Endodermal cell (in vitro differentiated cells): ENCODE results near the gene CERS5. TPM values are rescaled to one million over a fixed set of nuclear protein-coding genes. Genes with fewer than 3 reads are reported as not detected.

ENCODE experiments used
- DNase-seq: peaks from one replicate; pipeline ENCODE4 v3.0.0-alpha.2; 2017
- H3K27ac ChIP-seq: 2 replicates; pipeline ENCODE4 v1.5.1; 2013; ENCODE audit warnings: mild to moderate bottlenecking, low read depth, low read length, moderate library complexity
- H3K27me3 ChIP-seq: 2 replicates; pipeline ENCODE4 v1.6.1; 2013; ENCODE audit warnings: mild to moderate bottlenecking, low read length, moderate library complexity; ENCODE audit not compliant: insufficient read depth, control insufficient read depth, poor library complexity, severe bottlenecking
- H3K36me3 ChIP-seq: 2 replicates; pipeline ENCODE4 v1.7.0; 2013; ENCODE audit warnings: mild to moderate bottlenecking, low read length, moderate library complexity; ENCODE audit not compliant: control insufficient read depth, insufficient read depth
- H3K4me1 ChIP-seq: one replicate; pipeline ENCODE4 v1.7.0; 2013; ENCODE audit warnings: low read length; ENCODE audit not compliant: control insufficient read depth, insufficient read depth
- H3K4me3 ChIP-seq: 2 replicates; pipeline ENCODE4 v1.5.1; 2013; ENCODE audit warnings: mild to moderate bottlenecking, low read length, moderate library complexity
- H3K9ac ChIP-seq: 2 replicates; pipeline ENCODE4 v1.6.1; 2013; ENCODE audit warnings: mild to moderate bottlenecking, low read length, moderate library complexity; ENCODE audit not compliant: poor library complexity, severe bottlenecking; ENCODE audit errors: extremely low read depth
- H3K9me3 ChIP-seq: 2 replicates; pipeline ENCODE4 v1.6.1; 2013; ENCODE audit warnings: mild to moderate bottlenecking, low read length, moderate library complexity; ENCODE audit not compliant: control insufficient read depth
- H3K27ac Mint-ChIP-seq: 2 replicates; pipeline ENCODE4 v1.8.0; 2020; ENCODE audit warnings: mixed read lengths
- H3K27me3 Mint-ChIP-seq: 2 replicates; pipeline ENCODE4 v1.8.0; 2021; ENCODE audit warnings: mild to moderate bottlenecking, mixed read lengths; ENCODE audit not compliant: insufficient read depth
- H3K36me3 Mint-ChIP-seq: 2 replicates; pipeline ENCODE4 v1.8.0; 2020; ENCODE audit warnings: low read depth, mixed read lengths
- H3K4me1 Mint-ChIP-seq: 2 replicates; pipeline ENCODE4 v1.8.0; 2020; ENCODE audit warnings: mixed read lengths
- H3K4me3 Mint-ChIP-seq: 2 replicates; pipeline ENCODE4 v1.8.0; 2020; ENCODE audit warnings: mild to moderate bottlenecking, moderate library complexity, mixed read lengths
- H3K9me3 Mint-ChIP-seq: 2 replicates; pipeline ENCODE4 v1.8.0; 2020; ENCODE audit warnings: mild to moderate bottlenecking, mixed read lengths
- CTCF ChIP-seq: fragments of 200-600 bp; sonication (generic); conservative IDR thresholded peaks from 2 replicates; pipeline ENCODE4 v1.5.0; 2021; ENCODE audit warnings: antibody characterized with exemption, mild to moderate bottlenecking
- WGBS, 2 experiments: methylation state at CpG; one replicate each; pipeline versions ENCODE4 v1.1.5 to v1.1.7; 2013; ENCODE audit warnings: missing lambda C conversion rate in 2 of 2, mixed read lengths in 1 of 2; ENCODE audit not compliant: insufficient coverage in 1 of 2, insufficient read length in 1 of 2; 5-methylcytosine and 5-hydroxymethylcytosine counted together
- long read RNA-seq, 4 experiments: library from polyadenylated mRNA in 2 of 4; library from RNA in 1 of 4; library from capped mRNA in 1 of 4; stranded (forward) in 3 of 4; unstranded in 1 of 4; transcript quantifications; one replicate each; pipeline ENCODE4 v2.0.0, GENCODE V29; 2020 to 2021; ENCODE audit warnings: inconsistent platforms in 1 of 4
- polyA plus RNA-seq, 2 experiments: library from polyadenylated mRNA; stranded (reverse); fragments of 50-300 nt; gene quantifications; one replicate each; pipeline ENCODE4 v1.2.3, GENCODE V29; 2013
- total RNA-seq, 2 donors: library from RNA; stranded (reverse); fragmentation: NEBNext Ultra II Directional in 1 of 2; extraction: Animal tissue kit (Norgen Biotek cat#: 25700) in 1 of 2; gene quantifications; 2 replicates in 1 of 2; 3 replicates in 1 of 2; pipeline ENCODE4 v1.2.1, GENCODE V29; 2021

CERS5 gene, protein sequence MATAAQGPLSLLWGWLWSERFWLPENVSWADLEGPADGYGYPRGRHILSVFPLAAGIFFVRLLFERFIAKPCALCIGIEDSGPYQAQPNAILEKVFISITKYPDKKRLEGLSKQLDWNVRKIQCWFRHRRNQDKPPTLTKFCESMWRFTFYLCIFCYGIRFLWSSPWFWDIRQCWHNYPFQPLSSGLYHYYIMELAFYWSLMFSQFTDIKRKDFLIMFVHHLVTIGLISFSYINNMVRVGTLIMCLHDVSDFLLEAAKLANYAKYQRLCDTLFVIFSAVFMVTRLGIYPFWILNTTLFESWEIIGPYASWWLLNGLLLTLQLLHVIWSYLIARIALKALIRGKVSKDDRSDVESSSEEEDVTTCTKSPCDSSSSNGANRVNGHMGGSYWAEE
- 10 to 100 TPM; 59.7 to 65.5 TPM for total RNA-seq
- 46.4 TPM for polyA plus RNA-seq (2013, experiment 1 of 2)
- polyA plus RNA-seq (2013, experiment 2 of 2): 46.9 TPM
- long read RNA-seq, experiment 1, transcript CERS5-201 (10 exons, 2,051 nt): major isoform, 9 of 20 reads
- long read RNA-seq, experiment 1, partial matches to known transcripts: 2 of 20 reads
- long read RNA-seq, experiment 1, other reads (novel, unspliced or antisense): 8 of 20 reads
- long read RNA-seq, experiment 2, transcript CERS5-203 (11 exons, 2,855 nt): minor isoform, 5 of 116 reads
- long read RNA-seq, experiment 2, transcript CERS5-201 (10 exons, 2,051 nt): major isoform, 72 of 116 reads
- long read RNA-seq, experiment 2, partial matches to known transcripts: 5 of 116 reads
- long read RNA-seq, experiment 2, other reads (novel, unspliced or antisense): 34 of 116 reads
- long read RNA-seq, experiment 3, transcript CERS5-201 (10 exons, 2,051 nt): major isoform, 208 of 272 reads
- long read RNA-seq, experiment 3, transcript CERS5-203 (11 exons, 2,855 nt): minor isoform, 9 of 272 reads
- long read RNA-seq, experiment 3, partial matches to known transcripts: 1 of 272 reads
- long read RNA-seq, experiment 3, other reads (novel, unspliced or antisense): 52 of 272 reads
- long read RNA-seq, experiment 4, transcript CERS5-201 (10 exons, 2,051 nt): major isoform, 68 of 99 reads
- long read RNA-seq, experiment 4, partial matches to known transcripts: 2 of 99 reads
- long read RNA-seq, experiment 4, other reads (novel, unspliced or antisense): 26 of 99 reads

GRCh38 chr12:50167049-50167828 is at the start of gene CERS5:
TSS of gene CERS5 (minus strand) at chr12:50167369. CDS start at chr12:50167297, 72 bp downstream.
- Mint-ChIP-seq H3K36me3 (peaks cover 10% of the 10 kb centered on the region), H3K9me3 (peaks cover 11% of the 10 kb centered on the region), H3K4me3 (peak within 1 kb of the TSS; percentile 96), H3K27me3 (no peaks in the 10 kb centered on the region), H3K27ac (peak within 1 kb of the TSS; percentile 97), H3K4me1 (peaks cover 15% of the 10 kb centered on the region)
- Histone ChIP-seq H3K27ac (peak within 1 kb of the TSS; percentile 97), H3K9me3 (peaks cover 15% of the 10 kb centered on the region), H3K9ac (peak within 1 kb of the TSS; percentile 71), H3K27me3 (no peaks in the 10 kb centered on the region), H3K4me3 (peak within 1 kb of the TSS; percentile 95), H3K36me3 (peaks cover 5% of the 10 kb centered on the region), H3K4me1 (no peaks in the 10 kb centered on the region)
- 0% methylated on average over 50 to 70 of the region's 70 CpGs for WGBS, 2 experiments
- peak; percentile 100 for DNase-seq
- TF ChIP-seq CTCF: peak; percentile 58

GRCh38 chr12:50215033-50215432 is 47.9 kb upstream of the CERS5 start:
- Histone ChIP-seq H3K4me3 (no peak overlapping the region), H3K27ac (no peak overlapping the region), H3K27me3 (no peaks in the 10 kb centered on the region), H3K9me3 (no peaks in the 10 kb centered on the region), H3K9ac (no peak overlapping the region), H3K4me1 (no peaks in the 10 kb centered on the region), H3K36me3 (peaks cover 11% of the 10 kb centered on the region)
- no peak overlapping the region for H3K4me3 Mint-ChIP-seq
- H3K27ac Mint-ChIP-seq: no peak overlapping the region
- H3K36me3 Mint-ChIP-seq: peaks cover 17% of the 10 kb centered on the region
- peaks cover 9% of the 10 kb centered on the region for H3K4me1 Mint-ChIP-seq
- WGBS, 2 experiments: 95 to 100% methylated on average over 1 to 2 of the region's 3 CpGs
- no peak for TF ChIP-seq CTCF
- H3K27me3 Mint-ChIP-seq: no peaks in the 10 kb centered on the region
- DNase-seq: no peak
- no peaks in the 10 kb centered on the region for H3K9me3 Mint-ChIP-seq
